ENCODE measurements around the gene FLYWCH2.

The FLYWCH2 gene
- 15.9 to 25.4 (median 19.6) reads per million in 4 experiments for total RNA-seq

- DNase-seq = peak; percentile 98
These were observed at the start of gene FLYWCH2 for GRCh38 chr16:2882650-2883457. TSS of gene FLYWCH2 (plus strand) at chr16:2883215. CDS start at chr16:2896450, 13,235 bp downstream.

- DNase-seq = no peak
These were observed 49.2 kb upstream of the FLYWCH2 start for GRCh38 chr16:2833776-2834175.

GRCh38 chr16:2834968-2835367, 48.0 kb upstream of the FLYWCH2 start:
- DNase-seq = no peak

- DNase-seq = no peak
These were observed 47.1 kb upstream of the FLYWCH2 start for GRCh38 chr16:2835638-2836493.

GRCh38 chr16:2836646-2837508, 46.1 kb upstream of the FLYWCH2 start:
- no peak for DNase-seq

GRCh38 chr16:2838928-2839327, 44.1 kb upstream of the FLYWCH2 start:
- DNase-seq = peak; percentile 27

GRCh38 chr16:2839650-2840450, 43.2 kb upstream of the FLYWCH2 start:
- DNase-seq = no peak

- no peak for DNase-seq
These were observed 42.1 kb upstream of the FLYWCH2 start for GRCh38 chr16:2840914-2841313.

GRCh38 chr16:2841606-2842339, 41.2 kb upstream of the FLYWCH2 start:
- no peak for DNase-seq

GRCh38 chr16:2842340-2843000, 40.5 kb upstream of the FLYWCH2 start:
- DNase-seq = peak; percentile 28

- DNase-seq = no peak
These were observed 39.5 kb upstream of the FLYWCH2 start for GRCh38 chr16:2843526-2843925.

GRCh38 chr16:2845116-2845515, 37.9 kb upstream of the FLYWCH2 start:
- DNase-seq = no peak

GRCh38 chr16:2846511-2847310, 36.3 kb upstream of the FLYWCH2 start:
- DNase-seq = no peak

GRCh38 chr16:2848933-2849725, 33.9 kb upstream of the FLYWCH2 start:
- DNase-seq = no peak

- no peak for DNase-seq
These were observed 30.8 kb upstream of the FLYWCH2 start for GRCh38 chr16:2852003-2852730.

GRCh38 chr16:2852731-2853507, 30.1 kb upstream of the FLYWCH2 start:
- no peak for DNase-seq

- DNase-seq = no peak
These were observed 29.4 kb upstream of the FLYWCH2 start for GRCh38 chr16:2853531-2854073.
